ENCODE data around the gene KIF5C.

Gene KIF5C

GRCh38 chr2:149000158-149000938 lies 125.3 kb downstream of the KIF5C start:
- H2AFZ ChIP-seq (ENCODE audit: low read length): no peak overlapping the region

DNA sequence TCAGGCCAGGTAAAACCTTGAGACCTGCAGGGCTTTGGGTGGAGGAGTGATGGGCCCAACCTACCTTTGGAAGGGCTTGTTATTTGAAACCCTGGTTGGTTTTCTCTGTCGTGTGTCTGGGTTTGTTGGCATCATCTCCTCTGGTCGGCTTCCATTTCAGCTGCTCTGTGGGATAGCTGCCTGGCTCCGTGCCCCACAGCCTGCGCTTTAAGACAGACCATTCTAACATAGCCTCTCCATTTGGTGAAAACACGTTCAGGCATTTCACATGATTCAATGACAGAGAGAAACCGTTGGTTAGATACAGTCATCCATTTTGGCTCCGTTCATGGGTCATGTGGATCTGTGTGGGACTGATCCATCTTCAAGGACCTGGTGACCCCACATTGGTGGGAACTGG lies 126.5 kb downstream of the KIF5C start:
- Histone ChIP-seq H3K9me2 (ENCODE audit: low read depth, low read length) (no peaks in the 10 kb centered on the region), H3K36me3 (ENCODE audit: insufficient read depth, low read length) (no peaks in the 10 kb centered on the region), H3K9ac (ENCODE audit: low read length) (no peak overlapping the region), H3K4me1 (ENCODE audit: insufficient read depth, low read length, severe bottlenecking) (no peaks in the 10 kb centered on the region), H3K27ac (ENCODE audit: low read depth, low read length, poor library complexity, severe bottlenecking) (no peak overlapping the region), H3K4me2 (ENCODE audit: low read length) (no peak overlapping the region), H3K9me3 (ENCODE audit: low read length) (no peaks in the 10 kb centered on the region), H4K20me1 (ENCODE audit: insufficient read depth, low read length) (no peaks in the 10 kb centered on the region), H2AFZ (ENCODE audit: low read length) (no peak overlapping the region), H3F3A (ENCODE audit: insufficient read depth, low read length) (no peaks in the 10 kb centered on the region), H3K4me3 (ENCODE audit: low read depth, low read length, poor library complexity, severe bottlenecking) (no peak overlapping the region), H3K27me3 (ENCODE audit: insufficient read depth, low read length) (no peaks in the 10 kb centered on the region), H3K79me2 (ENCODE audit: insufficient read depth, low read length) (no peaks in the 10 kb centered on the region)
- TF ChIP-seq CTCF (IDR thresholded peaks at IDR 0.05; ENCODE audit: low read length) (no peak), EZH2 (IDR thresholded peaks at IDR 0.05; ENCODE audit: borderline replicate concordance, low read length) (no peak)

More at GRCh38 chr2:149000158-149000938, 125.3 kb downstream of the KIF5C start:
- Histone ChIP-seq H4K20me1 (ENCODE audit: insufficient read depth, low read length) (no peaks in the 10 kb centered on the region), H3K9me2 (ENCODE audit: low read depth, low read length) (no peaks in the 10 kb centered on the region), H3K9me3 (ENCODE audit: low read length) (no peaks in the 10 kb centered on the region), H3K27ac (ENCODE audit: low read depth, low read length, poor library complexity, severe bottlenecking) (no peak overlapping the region), H3K4me2 (ENCODE audit: low read length) (no peak overlapping the region), H3K27me3 (ENCODE audit: insufficient read depth, low read length) (no peaks in the 10 kb centered on the region), H3K9ac (ENCODE audit: low read length) (no peak overlapping the region), H3F3A (ENCODE audit: insufficient read depth, low read length) (no peaks in the 10 kb centered on the region), H3K4me3 (ENCODE audit: low read depth, low read length, poor library complexity, severe bottlenecking) (no peak overlapping the region), H3K36me3 (ENCODE audit: insufficient read depth, low read length) (no peaks in the 10 kb centered on the region), H3K4me1 (ENCODE audit: insufficient read depth, low read length, severe bottlenecking) (no peaks in the 10 kb centered on the region), H3K79me2 (ENCODE audit: insufficient read depth, low read length) (no peaks in the 10 kb centered on the region)
- TF ChIP-seq CTCF (IDR thresholded peaks at IDR 0.05; ENCODE audit: low read length) (no peak), EZH2 (IDR thresholded peaks at IDR 0.05; ENCODE audit: borderline replicate concordance, low read length) (no peak)

GRCh38 chr2:149002378-149002890 lies 127.4 kb downstream of the KIF5C start:
- Histone ChIP-seq H2AFZ (ENCODE audit: low read length) (no peak overlapping the region), H3K79me2 (ENCODE audit: insufficient read depth, low read length) (no peaks in the 10 kb centered on the region)
- TF ChIP-seq EZH2 (IDR thresholded peaks at IDR 0.05; ENCODE audit: borderline replicate concordance, low read length): no peak
- no peak for TF ChIP-seq CTCF (IDR thresholded peaks at IDR 0.05; ENCODE audit: low read length)

More at GRCh38 chr2:149002378-149002890, 127.4 kb downstream of the KIF5C start:
- no peaks in the 10 kb centered on the region for H3K4me1 ChIP-seq (ENCODE audit: insufficient read depth, low read length, severe bottlenecking)
- H3K27ac ChIP-seq (ENCODE audit: low read depth, low read length, poor library complexity, severe bottlenecking): no peak overlapping the region
- no peaks in the 10 kb centered on the region for H4K20me1 ChIP-seq (ENCODE audit: insufficient read depth, low read length)
- H3K9me3 ChIP-seq (ENCODE audit: low read length): no peaks in the 10 kb centered on the region
- no peak overlapping the region for H3K4me3 ChIP-seq (ENCODE audit: low read depth, low read length, poor library complexity, severe bottlenecking)
- H3K27me3 ChIP-seq (ENCODE audit: insufficient read depth, low read length): no peaks in the 10 kb centered on the region
- no peaks in the 10 kb centered on the region for H3F3A ChIP-seq (ENCODE audit: insufficient read depth, low read length)
- no peaks in the 10 kb centered on the region for H3K36me3 ChIP-seq (ENCODE audit: insufficient read depth, low read length)
- no peak overlapping the region for H3K9ac ChIP-seq (ENCODE audit: low read length)
- no peaks in the 10 kb centered on the region for H3K9me2 ChIP-seq (ENCODE audit: low read depth, low read length)
- no peak overlapping the region for H3K4me2 ChIP-seq (ENCODE audit: low read length)

Measured in OCI-LY1 (cell line).